Measurements from ENCODE around the gene P2RX2. TPM values are rescaled to one million over a fixed set of nuclear protein-coding genes. Genes with fewer than 3 reads are reported as not detected.

P2RX2 gene
- total RNA-seq, 1 donor from 2014 or later = not detected

DNA sequence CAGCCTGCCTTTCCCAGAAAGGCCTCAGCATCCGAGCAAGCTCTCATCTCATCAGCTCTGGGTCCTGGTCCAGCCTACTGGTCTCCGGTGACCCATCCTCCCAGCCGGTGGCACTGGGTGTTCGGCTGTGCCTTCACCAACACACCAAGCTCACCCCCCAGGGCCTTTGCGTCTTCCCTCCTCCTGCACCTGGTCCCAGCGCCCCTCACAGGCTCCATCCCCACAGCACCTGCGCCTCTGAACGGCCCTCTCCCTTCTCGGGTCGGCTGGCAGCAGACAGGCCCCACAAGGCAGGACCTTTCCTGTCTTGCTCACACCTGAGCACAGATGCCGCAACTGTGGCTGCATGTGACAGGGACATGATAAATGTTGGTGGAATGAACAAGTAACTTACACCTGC is 13.1 kb downstream of the P2RX2 start:
- FAIRE-seq (no peak), DNase-seq (ENCODE audit: low read depth) (no peak)
- H3K36me3 Mint-ChIP-seq (ENCODE audit: low read depth, unreplicated experiment) = peaks cover 21% of the 10 kb centered on the region
- H3K27ac Mint-ChIP-seq (ENCODE audit: unreplicated experiment) = no peak overlapping the region
- Histone ChIP-seq H3K9me3 (ENCODE audit: insufficient read depth, low read depth, low read length) (no peaks in the 10 kb centered on the region), H3K27me3 (ENCODE audit: insufficient read depth, low read length) (no peaks in the 10 kb centered on the region), H3K4me3 (ENCODE audit: insufficient read depth, low read depth, low read length) (no peak overlapping the region), H3K36me3 (ENCODE audit: insufficient read depth, low read length) (peaks cover 16% of the 10 kb centered on the region), H3K27ac (ENCODE audit: low read depth, low read length) (no peak overlapping the region), H4K20me1 (ENCODE audit: insufficient read depth, low read length) (no peaks in the 10 kb centered on the region), H3K4me2 (ENCODE audit: low read length) (no peak overlapping the region), H3K79me2 (ENCODE audit: insufficient read depth, low read length) (no peaks in the 10 kb centered on the region), H2AFZ (ENCODE audit: low read depth, low read length) (no peak overlapping the region), H3K9ac (ENCODE audit: low read length) (no peak overlapping the region), H3K4me1 (ENCODE audit: insufficient read depth, low read length) (no peaks in the 10 kb centered on the region)
- H3K27me3 Mint-ChIP-seq (ENCODE audit: low read depth, unreplicated experiment) = peaks cover 24% of the 10 kb centered on the region
- TF ChIP-seq EZH2 (IDR thresholded peaks at IDR 0.05; ENCODE audit: insufficient read depth, low read length) = no peak
- TF ChIP-seq, protein P1, sequence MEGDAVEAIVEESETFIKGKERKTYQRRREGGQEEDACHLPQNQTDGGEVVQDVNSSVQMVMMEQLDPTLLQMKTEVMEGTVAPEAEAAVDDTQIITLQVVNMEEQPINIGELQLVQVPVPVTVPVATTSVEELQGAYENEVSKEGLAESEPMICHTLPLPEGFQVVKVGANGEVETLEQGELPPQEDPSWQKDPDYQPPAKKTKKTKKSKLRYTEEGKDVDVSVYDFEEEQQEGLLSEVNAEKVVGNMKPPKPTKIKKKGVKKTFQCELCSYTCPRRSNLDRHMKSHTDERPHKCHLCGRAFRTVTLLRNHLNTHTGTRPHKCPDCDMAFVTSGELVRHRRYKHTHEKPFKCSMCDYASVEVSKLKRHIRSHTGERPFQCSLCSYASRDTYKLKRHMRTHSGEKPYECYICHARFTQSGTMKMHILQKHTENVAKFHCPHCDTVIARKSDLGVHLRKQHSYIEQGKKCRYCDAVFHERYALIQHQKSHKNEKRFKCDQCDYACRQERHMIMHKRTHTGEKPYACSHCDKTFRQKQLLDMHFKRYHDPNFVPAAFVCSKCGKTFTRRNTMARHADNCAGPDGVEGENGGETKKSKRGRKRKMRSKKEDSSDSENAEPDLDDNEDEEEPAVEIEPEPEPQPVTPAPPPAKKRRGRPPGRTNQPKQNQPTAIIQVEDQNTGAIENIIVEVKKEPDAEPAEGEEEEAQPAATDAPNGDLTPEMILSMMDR (IDR thresholded peaks at IDR 0.05; ENCODE audit: insufficient read depth, low read depth, low read length) = no peak
- H3K4me3 Mint-ChIP-seq (ENCODE audit: unreplicated experiment) = no peak overlapping the region
- no peaks in the 10 kb centered on the region for H3K4me1 Mint-ChIP-seq (ENCODE audit: low read depth, unreplicated experiment)
- H3K9me3 Mint-ChIP-seq (ENCODE audit: unreplicated experiment) = peaks cover 2% of the 10 kb centered on the region

DNA sequence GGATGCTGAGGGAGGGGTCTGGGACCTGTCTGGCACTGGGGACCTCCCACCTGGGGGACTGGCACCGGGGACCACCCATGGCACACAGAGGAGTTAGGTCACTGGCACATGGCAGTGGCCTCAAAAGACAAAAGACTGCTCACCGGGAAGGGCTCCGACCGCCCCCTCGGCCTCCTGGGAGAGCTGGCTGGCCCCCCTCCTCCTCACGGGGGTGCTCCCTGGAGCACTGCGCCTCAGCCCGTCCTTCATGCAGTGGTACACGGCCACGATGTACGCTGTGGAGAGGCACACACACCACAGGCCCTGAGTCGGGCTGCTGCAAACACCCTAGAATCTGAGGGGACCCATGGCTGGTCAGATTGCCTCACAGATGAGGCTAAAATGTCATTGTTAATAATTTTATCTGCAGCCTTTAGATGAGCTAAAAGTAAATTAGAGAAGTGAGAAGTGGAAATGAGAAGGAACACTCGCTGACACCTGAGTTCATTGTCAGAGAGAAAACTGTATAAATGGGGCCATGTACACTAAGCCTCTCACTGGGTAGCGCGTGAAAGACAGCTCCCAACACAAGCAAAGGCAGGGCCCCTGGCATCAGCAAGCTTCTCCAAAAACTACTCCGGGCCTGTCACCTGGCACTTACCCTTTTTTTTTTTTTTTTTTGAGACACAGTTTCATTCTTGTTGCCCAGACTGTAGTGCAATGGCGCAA is 14.1 kb downstream of the P2RX2 start:
- peaks cover 24% of the 10 kb centered on the region for H3K27me3 Mint-ChIP-seq (ENCODE audit: low read depth, unreplicated experiment)
- Histone ChIP-seq H3K79me2 (ENCODE audit: insufficient read depth, low read length) (no peaks in the 10 kb centered on the region), H3K9ac (ENCODE audit: low read length) (no peak overlapping the region), H3K9me3 (ENCODE audit: insufficient read depth, low read depth, low read length) (no peaks in the 10 kb centered on the region), H3K4me3 (ENCODE audit: insufficient read depth, low read depth, low read length) (no peak overlapping the region), H3K27me3 (ENCODE audit: insufficient read depth, low read length) (no peaks in the 10 kb centered on the region), H3K27ac (ENCODE audit: low read depth, low read length) (no peak overlapping the region), H3K4me2 (ENCODE audit: low read length) (no peak overlapping the region), H4K20me1 (ENCODE audit: insufficient read depth, low read length) (no peaks in the 10 kb centered on the region), H3K4me1 (ENCODE audit: insufficient read depth, low read length) (no peaks in the 10 kb centered on the region), H2AFZ (ENCODE audit: low read depth, low read length) (no peak overlapping the region), H3K36me3 (ENCODE audit: insufficient read depth, low read length) (peaks cover 18% of the 10 kb centered on the region)
- DNase-seq (ENCODE audit: low read depth) (no peak), FAIRE-seq (no peak)
- TF ChIP-seq, protein P1 (IDR thresholded peaks at IDR 0.05; ENCODE audit: insufficient read depth, low read depth, low read length) = no peak
- TF ChIP-seq EZH2 (IDR thresholded peaks at IDR 0.05; ENCODE audit: insufficient read depth, low read length) = no peak
- H3K4me1 Mint-ChIP-seq (ENCODE audit: low read depth, unreplicated experiment) = no peaks in the 10 kb centered on the region
- H3K9me3 Mint-ChIP-seq (ENCODE audit: unreplicated experiment) = peaks cover 2% of the 10 kb centered on the region
- H3K27ac Mint-ChIP-seq (ENCODE audit: unreplicated experiment) = no peak overlapping the region
- H3K4me3 Mint-ChIP-seq (ENCODE audit: unreplicated experiment) = no peak overlapping the region
- H3K36me3 Mint-ChIP-seq (ENCODE audit: low read depth, unreplicated experiment) = peaks cover 21% of the 10 kb centered on the region

DNA sequence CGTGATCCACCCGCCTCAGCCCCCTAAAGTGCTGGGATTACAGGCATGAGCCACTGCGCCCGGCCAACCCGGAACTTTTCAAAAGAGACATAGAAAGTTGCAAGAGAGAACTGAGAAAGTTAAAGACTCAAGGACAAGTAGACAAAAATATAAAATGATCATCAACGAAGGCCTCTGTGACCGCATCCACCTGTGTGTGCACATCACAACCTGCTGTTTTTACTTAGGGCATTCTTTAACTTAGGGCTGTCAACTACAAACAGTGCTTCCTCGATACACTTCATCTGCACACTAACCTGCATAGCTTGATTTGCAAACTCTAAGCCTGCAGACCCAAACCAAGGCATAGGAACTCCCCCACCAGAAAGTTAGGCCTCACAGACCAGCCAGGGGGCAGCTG is 14.8 kb downstream of the P2RX2 start:
- Histone ChIP-seq H2AFZ (ENCODE audit: low read depth, low read length) (no peak overlapping the region), H3K36me3 (ENCODE audit: insufficient read depth, low read length) (peaks cover 16% of the 10 kb centered on the region), H4K20me1 (ENCODE audit: insufficient read depth, low read length) (no peaks in the 10 kb centered on the region), H3K79me2 (ENCODE audit: insufficient read depth, low read length) (no peaks in the 10 kb centered on the region), H3K9me3 (ENCODE audit: insufficient read depth, low read depth, low read length) (no peaks in the 10 kb centered on the region), H3K4me3 (ENCODE audit: insufficient read depth, low read depth, low read length) (no peak overlapping the region), H3K27me3 (ENCODE audit: insufficient read depth, low read length) (no peaks in the 10 kb centered on the region), H3K9ac (ENCODE audit: low read length) (no peak overlapping the region), H3K4me2 (ENCODE audit: low read length) (no peak overlapping the region), H3K4me1 (ENCODE audit: insufficient read depth, low read length) (no peaks in the 10 kb centered on the region), H3K27ac (ENCODE audit: low read depth, low read length) (no peak overlapping the region)
- TF ChIP-seq, protein P1 (IDR thresholded peaks at IDR 0.05; ENCODE audit: insufficient read depth, low read depth, low read length) = no peak
- TF ChIP-seq EZH2 (IDR thresholded peaks at IDR 0.05; ENCODE audit: insufficient read depth, low read length) = no peak
- H3K4me3 Mint-ChIP-seq (ENCODE audit: unreplicated experiment) = no peak overlapping the region
- no peak overlapping the region for H3K27ac Mint-ChIP-seq (ENCODE audit: unreplicated experiment)
- H3K4me1 Mint-ChIP-seq (ENCODE audit: low read depth, unreplicated experiment) = no peaks in the 10 kb centered on the region
- DNase-seq (ENCODE audit: low read depth) = no peak
- H3K36me3 Mint-ChIP-seq (ENCODE audit: low read depth, unreplicated experiment) = peaks cover 21% of the 10 kb centered on the region
- peaks cover 24% of the 10 kb centered on the region for H3K27me3 Mint-ChIP-seq (ENCODE audit: low read depth, unreplicated experiment)
- no peak for FAIRE-seq
- peaks cover 2% of the 10 kb centered on the region for H3K9me3 Mint-ChIP-seq (ENCODE audit: unreplicated experiment)

Data from astrocyte (in vitro differentiated cells and primary cell).